Kidney (tissue), 14 donors: ENCODE data around the gene PODNL1. TPM values are rescaled to one million over a fixed set of nuclear protein-coding genes. Genes with fewer than 3 reads are reported as not detected.
A peak's percentile ranks its signal among the peaks of the same experiment; 100 is the strongest.

Experiments
- DNase-seq, 5 donors: peaks; one replicate each; pipeline ENCODE4 v3.0.0-alpha.2; 2013 to 2020
- FAIRE-seq: peaks from 2 replicates; lab custom pipeline; 2012; peaks lifted over from hg19 to GRCh38; lab: Jason Lieb, UNC
- H3K27ac ChIP-seq, 2 donors: one replicate each; pipeline ENCODE4 v1.7.0; 2013; ENCODE audit warnings: low read depth in 2 of 2, low read length in 2 of 2, inconsistent platforms in 1 of 2
- H3K27me3 ChIP-seq: one replicate; pipeline ENCODE4 v1.7.1; 2013; ENCODE audit warnings: low read length, inconsistent platforms; ENCODE audit not compliant: control insufficient read depth, insufficient read depth
- H3K36me3 ChIP-seq, 3 donors: one replicate each; pipeline versions ENCODE4 v1.7.0 to v1.7.1; 2013; ENCODE audit warnings: low read length in 3 of 3, control low read depth in 1 of 3, inconsistent platforms in 1 of 3; ENCODE audit not compliant: insufficient read depth in 3 of 3, control insufficient read depth in 2 of 3
- H3K4me1 ChIP-seq, 3 donors: one replicate each; pipeline versions ENCODE4 v1.7.0 to v1.7.1; 2013; ENCODE audit warnings: low read length in 3 of 3, inconsistent platforms in 1 of 3, low read depth in 1 of 3; ENCODE audit not compliant: control insufficient read depth in 2 of 3, insufficient read depth in 2 of 3
- H3K4me3 ChIP-seq, 3 donors: one replicate each; pipeline versions ENCODE4 v1.7.0 to v1.8.1; 2013; ENCODE audit warnings: low read length in 3 of 3, control low read depth in 1 of 3, inconsistent platforms in 1 of 3
- H3K9ac ChIP-seq, 3 donors: one replicate each; pipeline versions ENCODE4 v1.7.0 to v1.7.1; 2013; ENCODE audit warnings: low read length in 3 of 3, control low read depth in 1 of 3, inconsistent platforms in 1 of 3
- H3K9me3 ChIP-seq, 3 donors: one replicate each; pipeline versions ENCODE4 v1.7.0 to v1.7.1; 2013; ENCODE audit warnings: low read length in 3 of 3, control low read depth in 1 of 3, inconsistent platforms in 1 of 3; ENCODE audit not compliant: control insufficient read depth in 2 of 3, insufficient read depth in 1 of 3
- intact Hi-C: fragments of 100-400 bp; cut with DNase I; formaldehyde crosslinking; loops from one replicate; pipeline ENCODE4 v1.11.1; 2022
- polyA plus RNA-seq: library from polyadenylated mRNA; stranded (reverse); fragments of 350-450 nt; fragmentation: Illumina TruSeq; extraction: RNeasy Lipid Tissue Mini Kit (QIAGEN cat#74804); gene quantifications from one replicate; pipeline ENCODE4 v1.2.3, GENCODE V29; 2014; ENCODE audit warnings: low read depth, low replicate concordance; ENCODE audit not compliant: insufficient read depth
- total RNA-seq: library from RNA; stranded (reverse); fragmentation: NEBNext Ultra II Directional; extraction: Animal tissue kit (Norgen Biotek cat#: 25700); gene quantifications from one replicate; pipeline ENCODE4 v1.2.1, GENCODE V29; 2021
- TF ChIP-seq, protein P1 (sequence below): IDR thresholded peaks from 3 replicates; pipeline ENCODE4 v1.5.1; 2012; ENCODE audit warnings: mild to moderate bottlenecking, moderate library complexity, borderline replicate concordance; ENCODE audit not compliant: insufficient read depth; ENCODE audit errors: extremely low read depth
- donor health status: control.
- donor health status: control.
- donor health status: control.
- donor health status: control.
- donor health status: control.
- donor health status: DM: yes; HTN: yes; CAD: no.
- donor health status: Normal renal cell carcinoma (clear cell type).

Gene PODNL1
- total and polyA plus RNA-seq, 2 donors from 2014 or later, result 3.0 TPM; not detected in 1

GRCh38 chr19:13981467-13981866, 43.2 kb upstream of the PODNL1 start:
- TF ChIP-seq, protein P1, sequence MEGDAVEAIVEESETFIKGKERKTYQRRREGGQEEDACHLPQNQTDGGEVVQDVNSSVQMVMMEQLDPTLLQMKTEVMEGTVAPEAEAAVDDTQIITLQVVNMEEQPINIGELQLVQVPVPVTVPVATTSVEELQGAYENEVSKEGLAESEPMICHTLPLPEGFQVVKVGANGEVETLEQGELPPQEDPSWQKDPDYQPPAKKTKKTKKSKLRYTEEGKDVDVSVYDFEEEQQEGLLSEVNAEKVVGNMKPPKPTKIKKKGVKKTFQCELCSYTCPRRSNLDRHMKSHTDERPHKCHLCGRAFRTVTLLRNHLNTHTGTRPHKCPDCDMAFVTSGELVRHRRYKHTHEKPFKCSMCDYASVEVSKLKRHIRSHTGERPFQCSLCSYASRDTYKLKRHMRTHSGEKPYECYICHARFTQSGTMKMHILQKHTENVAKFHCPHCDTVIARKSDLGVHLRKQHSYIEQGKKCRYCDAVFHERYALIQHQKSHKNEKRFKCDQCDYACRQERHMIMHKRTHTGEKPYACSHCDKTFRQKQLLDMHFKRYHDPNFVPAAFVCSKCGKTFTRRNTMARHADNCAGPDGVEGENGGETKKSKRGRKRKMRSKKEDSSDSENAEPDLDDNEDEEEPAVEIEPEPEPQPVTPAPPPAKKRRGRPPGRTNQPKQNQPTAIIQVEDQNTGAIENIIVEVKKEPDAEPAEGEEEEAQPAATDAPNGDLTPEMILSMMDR, result no peak
- Histone ChIP-seq H3K4me3 (no peak overlapping the region), H3K27me3 (no peaks in the 10 kb centered on the region), H3K4me1 (peaks cover 0 to 16% (median 8%) of the 10 kb centered on the region in 3 donors), H3K36me3 (peaks cover 0 to 9% (median 8%) of the 10 kb centered on the region in 3 donors), H3K9me3 (no peaks in the 10 kb centered on the region), H3K9ac (no peak overlapping the region), H3K27ac (no peak overlapping the region)
- DNase-seq, result no peak
- FAIRE-seq, result no peak
- intact Hi-C loops, result no loop called here

DNA sequence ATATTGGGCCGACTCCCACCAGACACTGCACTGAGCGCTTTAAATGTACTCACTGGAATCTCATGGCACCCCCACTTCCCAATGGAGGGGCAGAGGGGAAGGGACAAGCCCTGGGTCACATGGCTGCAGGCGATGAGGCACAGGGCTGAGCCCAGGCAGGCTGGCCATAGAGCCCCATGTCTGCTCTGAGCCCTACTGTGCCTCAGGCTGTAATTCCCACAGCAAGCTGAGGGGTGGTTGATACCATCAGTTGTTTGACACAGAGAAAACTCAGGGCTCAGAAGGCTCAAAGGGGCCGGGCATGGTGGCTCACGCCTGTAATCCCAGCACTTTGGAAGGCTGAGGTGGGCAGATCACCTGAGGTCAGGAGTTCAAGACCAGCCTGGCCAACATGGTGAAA, 42.8 kb upstream of the PODNL1 start:
- intact Hi-C loops, result no loop called here

DNA sequence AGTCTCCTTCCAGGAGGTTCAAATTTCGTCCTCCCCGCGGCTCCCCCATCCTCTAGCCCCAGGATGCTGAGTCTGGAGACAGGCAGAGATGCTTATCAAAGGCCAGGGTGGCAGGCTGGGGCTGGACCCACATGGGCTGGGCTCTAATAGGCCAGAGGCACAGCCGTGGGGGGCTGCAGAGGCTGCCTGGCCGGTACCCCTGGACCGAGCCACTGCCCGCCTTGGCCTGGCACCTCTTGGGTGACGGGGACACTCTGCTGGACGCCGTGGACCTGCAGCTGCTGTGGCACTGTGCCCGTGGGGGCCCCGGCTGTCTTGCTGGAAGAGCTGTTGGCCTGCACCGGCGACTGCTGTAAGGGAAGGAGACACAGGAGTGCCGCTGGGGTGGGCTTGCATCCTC, 42.1 kb upstream of the PODNL1 start:
- Histone ChIP-seq H3K27ac (no peak overlapping the region), H3K4me1 (peaks cover 0 to 5% (median 0%) of the 10 kb centered on the region in 3 donors), H3K36me3 (peaks cover 0 to 12% (median 8%) of the 10 kb centered on the region in 3 donors), H3K27me3 (no peaks in the 10 kb centered on the region), H3K9ac (no peak overlapping the region), H3K9me3 (no peaks in the 10 kb centered on the region), H3K4me3 (no peak overlapping the region)
- intact Hi-C loops, result no loop called here
- TF ChIP-seq, protein P1, result no peak
- no peak for FAIRE-seq
- DNase-seq, result peak in 1 of 5 donors; percentile 79

More for the DNA sequence above, 42.8 kb upstream of the PODNL1 start:
- FAIRE-seq, result no peak
- no peaks in the 10 kb centered on the region for H3K9me3 ChIP-seq
- no peak overlapping the region for H3K27ac ChIP-seq
- DNase-seq, result no peak
- H3K4me1 ChIP-seq, result peaks cover 0 to 11% (median 7%) of the 10 kb centered on the region in 3 donors
- H3K4me3 ChIP-seq, result no peak overlapping the region
- no peak overlapping the region for H3K9ac ChIP-seq
- peaks cover 0 to 12% (median 8%) of the 10 kb centered on the region in 3 donors for H3K36me3 ChIP-seq
- TF ChIP-seq, protein P1, result no peak
- H3K27me3 ChIP-seq, result no peaks in the 10 kb centered on the region

DNA sequence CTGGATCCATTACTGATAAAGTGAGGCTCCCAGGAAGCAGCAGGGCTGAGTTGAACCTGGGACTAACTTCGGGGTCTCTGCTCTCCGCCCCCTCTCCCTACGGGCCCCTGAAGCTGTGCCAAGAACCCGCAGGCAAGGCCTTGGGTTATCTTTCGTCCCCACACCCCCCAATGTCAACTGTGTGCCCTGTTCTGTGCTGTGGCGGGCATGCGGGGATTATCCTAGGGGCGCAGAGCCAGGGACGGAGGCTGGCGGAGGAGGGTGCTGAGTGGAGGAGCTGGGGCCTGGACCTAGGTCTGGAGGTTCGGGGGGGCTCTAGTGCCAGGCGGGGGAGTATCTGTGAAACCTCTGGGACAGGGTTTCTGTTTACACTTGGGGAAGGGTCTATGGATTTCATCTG, 41.5 kb upstream of the PODNL1 start:
- TF ChIP-seq, protein P1, result no peak
- H3K4me3 ChIP-seq, result no peak overlapping the region
- no peaks in the 10 kb centered on the region for H3K27me3 ChIP-seq
- no peak overlapping the region for H3K27ac ChIP-seq
- FAIRE-seq, result no peak
- no peak for DNase-seq
- H3K4me1 ChIP-seq, result peaks cover 0 to 4% (median 0%) of the 10 kb centered on the region in 3 donors
- intact Hi-C loops, result no loop called here
- H3K9ac ChIP-seq, result no peak overlapping the region
- peaks cover 0 to 12% (median 8%) of the 10 kb centered on the region in 3 donors for H3K36me3 ChIP-seq
- H3K9me3 ChIP-seq, result no peaks in the 10 kb centered on the region
